Cardiac muscle cell (in vitro differentiated cells and primary cell): ENCODE measurements around the gene B3GNT7. TPM values are rescaled to one million over a fixed set of nuclear protein-coding genes. Genes with fewer than 3 reads are reported as not detected.

Experiments used
- DNase-seq, 2 donors: peaks; one replicate each; pipeline versions ENCODE4 v3.0.0 to v3.0.0-alpha.2; 2010 to 2017; ENCODE audit warnings: low read depth in 1 of 2, low spot score in 1 of 2
- H3K27ac ChIP-seq: fragments of 200-600 bp; sonication (generic); 2 replicates; pipeline ENCODE4 v1.5.1; 2016
- H3K27me3 ChIP-seq: fragments of 200-600 bp; sonication (generic); 2 replicates; pipeline ENCODE4 v1.6.0; 2016; ENCODE audit warnings: control low read depth
- H3K36me3 ChIP-seq: fragments of 200-600 bp; sonication (generic); 2 replicates; pipeline ENCODE4 v1.5.1; 2016; ENCODE audit warnings: control low read depth
- H3K4me1 ChIP-seq: fragments of 200-600 bp; sonication (generic); 2 replicates; pipeline ENCODE4 v1.8.1; 2017; ENCODE audit warnings: low read depth, mild to moderate bottlenecking, mixed run types
- H3K4me3 ChIP-seq: fragments of 200-600 bp; sonication (generic); 2 replicates; pipeline ENCODE4 v1.5.1; 2016; ENCODE audit warnings: mild to moderate bottlenecking
- H3K9me3 ChIP-seq: fragments of 200-600 bp; sonication (generic); 2 replicates; pipeline ENCODE4 v1.5.1; 2017; ENCODE audit warnings: low read depth, mild to moderate bottlenecking, control low read depth
- polyA plus RNA-seq: library from polyadenylated mRNA; unstranded; fragments of >200 nt; fragmentation: Nextera tagmentation; extraction: Ambion mirVana; gene quantifications from 2 replicates; pipeline ENCODE4 v1.2.1, GENCODE V29; 2016
- total RNA-seq: library from RNA; depleted of rRNA; stranded (reverse); fragments of >200 nt; gene quantifications from 2 replicates; pipeline ENCODE4 v1.2.3, GENCODE V29; 2016
- TF ChIP-seq, protein P1 (sequence below): IDR thresholded peaks from 2 replicates; pipeline ENCODE4 v1.5.1; 2012; ENCODE audit warnings: low read depth, mild to moderate bottlenecking, low read length

The B3GNT7 gene
- total and polyA plus RNA-seq, 2 experiments from 2014 or later = 2.9 to 15.8 TPM

DNA sequence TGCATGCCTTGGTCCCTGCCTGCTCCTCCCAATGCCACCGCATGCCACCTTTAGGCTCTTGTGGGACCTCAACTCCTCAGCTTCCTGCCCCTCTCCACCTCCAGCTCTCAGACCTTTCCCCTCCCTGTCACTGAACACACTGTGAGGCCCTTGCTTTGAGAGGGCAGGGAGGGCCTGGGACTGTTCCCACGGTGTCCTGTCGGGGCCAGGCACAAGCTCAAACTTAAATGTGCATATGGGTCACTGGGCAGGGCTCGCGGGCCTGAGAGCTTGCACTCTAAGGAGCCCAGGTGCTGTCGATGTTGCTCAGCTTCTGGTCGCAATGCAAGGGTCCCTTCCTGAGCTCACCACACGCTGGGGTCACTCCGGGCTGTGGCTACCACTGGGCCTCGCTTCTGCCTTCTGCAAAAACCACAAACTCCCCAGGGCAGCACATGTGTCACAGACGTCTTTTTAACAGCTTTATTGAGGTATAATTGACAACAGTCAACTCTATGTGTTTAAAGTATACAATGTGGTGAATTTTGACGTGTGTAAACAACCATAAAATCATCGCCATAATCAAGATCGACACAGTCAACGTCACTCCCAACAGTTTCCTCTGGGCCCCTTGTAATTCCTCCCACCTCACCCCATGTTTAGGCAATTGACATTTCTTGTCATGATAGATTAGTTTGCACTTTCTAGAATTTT lies 11.9 kb upstream of the B3GNT7 start:
- H3K27me3 ChIP-seq = no peaks in the 10 kb centered on the region

DNA sequence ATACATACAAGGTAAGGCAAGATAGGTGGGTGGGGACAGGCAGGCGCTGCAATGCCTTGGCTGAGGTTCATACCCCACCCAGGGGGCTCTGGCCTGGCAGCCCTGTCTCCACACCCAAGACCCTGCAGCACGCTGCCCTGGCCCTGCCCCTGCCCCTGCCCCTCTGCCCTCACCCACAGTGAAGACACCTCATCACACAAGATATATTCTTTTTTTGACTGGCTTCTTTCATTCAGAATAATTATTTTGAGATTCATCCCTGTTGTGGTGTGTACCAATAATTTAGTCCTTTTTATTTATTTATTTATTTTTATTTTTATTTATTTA lies 11.4 kb upstream of the B3GNT7 start:
- H3K27me3 ChIP-seq = no peaks in the 10 kb centered on the region
- DNase-seq = no peak
- H3K36me3 ChIP-seq = no peaks in the 10 kb centered on the region
- H3K9me3 ChIP-seq = no peaks in the 10 kb centered on the region
- TF ChIP-seq, protein P1, sequence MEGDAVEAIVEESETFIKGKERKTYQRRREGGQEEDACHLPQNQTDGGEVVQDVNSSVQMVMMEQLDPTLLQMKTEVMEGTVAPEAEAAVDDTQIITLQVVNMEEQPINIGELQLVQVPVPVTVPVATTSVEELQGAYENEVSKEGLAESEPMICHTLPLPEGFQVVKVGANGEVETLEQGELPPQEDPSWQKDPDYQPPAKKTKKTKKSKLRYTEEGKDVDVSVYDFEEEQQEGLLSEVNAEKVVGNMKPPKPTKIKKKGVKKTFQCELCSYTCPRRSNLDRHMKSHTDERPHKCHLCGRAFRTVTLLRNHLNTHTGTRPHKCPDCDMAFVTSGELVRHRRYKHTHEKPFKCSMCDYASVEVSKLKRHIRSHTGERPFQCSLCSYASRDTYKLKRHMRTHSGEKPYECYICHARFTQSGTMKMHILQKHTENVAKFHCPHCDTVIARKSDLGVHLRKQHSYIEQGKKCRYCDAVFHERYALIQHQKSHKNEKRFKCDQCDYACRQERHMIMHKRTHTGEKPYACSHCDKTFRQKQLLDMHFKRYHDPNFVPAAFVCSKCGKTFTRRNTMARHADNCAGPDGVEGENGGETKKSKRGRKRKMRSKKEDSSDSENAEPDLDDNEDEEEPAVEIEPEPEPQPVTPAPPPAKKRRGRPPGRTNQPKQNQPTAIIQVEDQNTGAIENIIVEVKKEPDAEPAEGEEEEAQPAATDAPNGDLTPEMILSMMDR = no peak
- no peak overlapping the region for H3K4me3 ChIP-seq
- no peaks in the 10 kb centered on the region for H3K4me1 ChIP-seq
- H3K27ac ChIP-seq = no peak overlapping the region

More for the DNA sequence above, 11.9 kb upstream of the B3GNT7 start:
- TF ChIP-seq, protein P1 = no peak
- Histone ChIP-seq H3K36me3 (no peaks in the 10 kb centered on the region), H3K4me1 (no peaks in the 10 kb centered on the region), H3K27ac (peak overlapping the region; percentile 57), H3K9me3 (no peaks in the 10 kb centered on the region), H3K4me3 (no peak overlapping the region)
- DNase-seq = no peak

DNA sequence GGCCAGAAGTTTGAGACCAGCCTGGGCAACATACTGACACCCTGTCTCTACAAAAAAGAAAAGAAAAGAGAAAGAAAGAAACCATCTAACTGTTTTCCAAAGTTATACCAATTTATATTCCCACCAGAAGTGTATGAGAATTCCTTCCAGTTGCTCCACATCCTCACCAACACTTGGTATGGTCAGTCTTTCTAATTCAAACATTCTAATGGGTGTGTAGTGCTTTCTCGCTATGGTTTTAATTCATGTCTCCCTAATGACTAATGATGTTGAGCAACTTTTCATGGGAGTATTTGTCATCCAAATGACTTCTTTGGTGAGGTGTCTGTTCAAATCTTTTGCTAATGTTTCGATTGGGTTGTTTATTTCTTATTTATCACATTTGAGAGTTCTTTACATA lies 10.5 kb upstream of the B3GNT7 start:
- Histone ChIP-seq H3K27me3 (no peaks in the 10 kb centered on the region), H3K4me3 (no peak overlapping the region), H3K36me3 (no peaks in the 10 kb centered on the region), H3K9me3 (no peaks in the 10 kb centered on the region), H3K4me1 (no peaks in the 10 kb centered on the region), H3K27ac (no peak overlapping the region)
- TF ChIP-seq, protein P1 = no peak
- DNase-seq = no peak

DNA sequence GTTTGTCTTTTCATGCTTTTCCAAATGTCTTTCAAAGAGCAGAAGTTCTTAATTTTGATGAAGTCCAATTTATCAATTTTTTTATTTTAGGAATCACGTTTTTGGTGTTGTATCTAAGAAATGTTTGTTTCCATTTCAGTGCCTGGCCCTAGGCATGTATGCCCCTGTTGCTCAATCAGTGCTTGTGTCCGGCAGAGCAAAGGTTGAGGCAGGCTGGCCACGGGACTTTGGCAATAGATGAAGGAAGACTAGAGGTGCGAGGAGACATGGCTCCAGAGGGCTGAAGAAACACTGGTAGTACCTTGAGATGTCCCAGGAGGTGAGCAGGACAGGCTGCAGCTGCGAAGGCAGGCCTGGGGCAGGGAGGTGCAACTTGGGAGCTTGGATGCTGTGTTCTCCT lies 10.1 kb upstream of the B3GNT7 start:
- Histone ChIP-seq H3K4me3 (no peak overlapping the region), H3K27me3 (no peaks in the 10 kb centered on the region), H3K4me1 (no peaks in the 10 kb centered on the region), H3K36me3 (no peaks in the 10 kb centered on the region), H3K27ac (no peak overlapping the region), H3K9me3 (no peaks in the 10 kb centered on the region)
- no peak for DNase-seq
- TF ChIP-seq, protein P1 = no peak

DNA sequence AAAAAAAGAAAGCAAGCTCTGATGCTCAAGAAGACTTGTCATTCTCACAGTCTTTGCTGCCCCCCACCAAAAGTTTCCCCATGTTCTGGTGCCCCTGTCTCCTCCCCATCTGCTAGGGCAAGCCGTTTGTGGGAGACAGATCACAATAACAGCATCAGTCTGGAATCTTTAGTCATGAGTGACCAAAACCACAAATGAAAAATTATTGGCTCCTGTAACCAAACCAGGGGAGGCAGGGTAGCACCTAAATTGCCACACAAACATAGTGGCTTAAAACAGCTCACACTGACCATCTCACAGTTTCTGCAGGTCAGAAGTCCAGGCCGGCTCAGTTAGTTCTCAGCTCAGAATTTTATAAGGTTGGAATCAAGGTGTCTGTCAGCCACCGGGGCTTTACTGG lies 9.1 kb upstream of the B3GNT7 start:
- Histone ChIP-seq H3K4me3 (no peak overlapping the region), H3K36me3 (no peaks in the 10 kb centered on the region)
- peak in 1 of 2 donors; percentile 43 for DNase-seq

More for the DNA sequence above, 9.1 kb upstream of the B3GNT7 start:
- Histone ChIP-seq H3K4me1 (no peaks in the 10 kb centered on the region), H3K27ac (no peak overlapping the region), H3K27me3 (no peaks in the 10 kb centered on the region), H3K9me3 (no peaks in the 10 kb centered on the region)
- TF ChIP-seq, protein P1 = no peak
